ENCODE results near the gene MTX1.
"Not testable (repeated sequence)": the region's sequence is repeated elsewhere in the genome, so short reads cannot be mapped to it uniquely, and the experiment has no call there.

DNA sequence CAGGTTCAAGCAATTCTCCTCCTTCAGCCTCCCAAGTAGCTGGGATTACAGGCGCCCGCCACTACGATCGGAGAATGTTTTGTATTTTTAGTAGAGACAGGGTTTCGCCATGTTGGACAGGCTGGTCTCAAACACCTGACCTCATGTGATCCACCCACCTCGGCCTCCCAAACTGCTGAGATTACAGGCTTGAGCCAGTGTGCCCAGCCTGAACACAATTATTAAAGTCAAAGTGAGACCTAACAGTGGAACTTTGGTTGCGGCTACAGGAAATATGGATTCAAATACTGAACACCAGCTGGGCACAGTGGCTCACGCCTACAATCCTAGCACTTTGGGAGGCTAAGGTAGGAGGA lies 16.9 kb downstream of the MTX1 start:
- TF ChIP-seq CTCF (IDR thresholded peaks at IDR 0.05); USF2 (IDR thresholded peaks at IDR 0.05; ENCODE audit: borderline replicate concordance, low read depth, low read length); CHD2 (IDR thresholded peaks at IDR 0.05; ENCODE audit: low read length, partially characterized antibody); RXRA (IDR thresholded peaks at IDR 0.05; ENCODE audit: borderline replicate concordance, low read depth); EP300 (IDR thresholded peaks at IDR 0.05; ENCODE audit: borderline replicate concordance in 1 of 2, low read depth in 1 of 2, low read length in 1 of 2); FOXM1 (IDR thresholded peaks at IDR 0.05; ENCODE audit: low read depth); POLR2AphosphoS5 (IDR thresholded peaks at IDR 0.05; ENCODE audit: low read depth, low read length); FOSL2 (IDR thresholded peaks at IDR 0.05; ENCODE audit: borderline replicate concordance, low read depth); TAF1 (IDR thresholded peaks at IDR 0.05; ENCODE audit: borderline replicate concordance, low read depth, low read length); RAD21 (IDR thresholded peaks at IDR 0.05; ENCODE audit: low read length): not testable (repeated sequence)

All from SK-N-SH (cell line).